ENCODE data around the gene CDH26.
A peak's percentile ranks its signal among the peaks of the same experiment; 100 is the strongest.

Gene CDH26

GRCh38 chr20:59936409-59936808, 21.8 kb upstream of the CDH26 start:
- no peak for DNase-seq (ENCODE audit: low read depth)
- no peak for TF ChIP-seq CTCF (conservative IDR thresholded peaks at IDR 0.05; ENCODE audit: control insufficient read depth, insufficient read depth, low read depth, low read length)
- H3K4me3 ChIP-seq (ENCODE audit: control insufficient read depth, low read depth, low read length): no peak overlapping the region

GRCh38 chr20:59937150-59937549, 21.1 kb upstream of the CDH26 start:
- no peak for TF ChIP-seq CTCF (conservative IDR thresholded peaks at IDR 0.05; ENCODE audit: control insufficient read depth, insufficient read depth, low read depth, low read length)
- no peak overlapping the region for H3K4me3 ChIP-seq (ENCODE audit: control insufficient read depth, low read depth, low read length)
- DNase-seq (ENCODE audit: low read depth): no peak

GRCh38 chr20:59938221-59938620, 20.0 kb upstream of the CDH26 start:
- H3K4me3 ChIP-seq (ENCODE audit: control insufficient read depth, low read depth, low read length): no peak overlapping the region
- no peak for TF ChIP-seq CTCF (conservative IDR thresholded peaks at IDR 0.05; ENCODE audit: control insufficient read depth, insufficient read depth, low read depth, low read length)
- DNase-seq (ENCODE audit: low read depth): peak; percentile 55

GRCh38 chr20:59938696-59939051, 19.5 kb upstream of the CDH26 start:
- no peak overlapping the region for H3K4me3 ChIP-seq (ENCODE audit: control insufficient read depth, low read depth, low read length)
- TF ChIP-seq CTCF (conservative IDR thresholded peaks at IDR 0.05; ENCODE audit: control insufficient read depth, insufficient read depth, low read depth, low read length): no peak
- peak; percentile 60 for DNase-seq (ENCODE audit: low read depth)

- peak; percentile 8 for DNase-seq (ENCODE audit: low read depth)
- no peak for TF ChIP-seq CTCF (conservative IDR thresholded peaks at IDR 0.05; ENCODE audit: control insufficient read depth, insufficient read depth, low read depth, low read length)
- H3K4me3 ChIP-seq (ENCODE audit: control insufficient read depth, low read depth, low read length): peak overlapping the region; percentile 69
These were observed 19.0 kb upstream of the CDH26 start for GRCh38 chr20:59939052-59939878.

- DNase-seq (ENCODE audit: low read depth): no peak
- peak overlapping the region; percentile 69 for H3K4me3 ChIP-seq (ENCODE audit: control insufficient read depth, low read depth, low read length)
- TF ChIP-seq CTCF (conservative IDR thresholded peaks at IDR 0.05; ENCODE audit: control insufficient read depth, insufficient read depth, low read depth, low read length): no peak
These were observed 18.4 kb upstream of the CDH26 start for GRCh38 chr20:59939879-59940128.

Data from fibroblast of mammary gland (primary cell).